NB4 (cell line): ENCODE results near the gene SHPK.

Source experiments
- CTCF ChIP-seq: IDR thresholded peaks from one replicate; pipeline ENCODE4 v1.5.1; 2012; ENCODE audit warnings: low read depth, low read length
- MYC ChIP-seq: IDR thresholded peaks from 2 replicates; pipeline ENCODE4 v1.6.1; 2011; ENCODE audit warnings: low read depth, low read length
- POLR2A ChIP-seq: IDR thresholded peaks from 2 replicates; pipeline ENCODE4 v1.6.1; 2011; ENCODE audit warnings: mild to moderate bottlenecking; ENCODE audit not compliant: insufficient read length; ENCODE audit errors: extremely low read depth
- TF ChIP-seq, protein P1 (sequence below): IDR thresholded peaks from 2 replicates; pipeline ENCODE4 v1.6.1; 2011; ENCODE audit warnings: low read depth, low read length

- TF ChIP-seq CTCF (no peak), POLR2A (no peak), MYC (no peak)
- TF ChIP-seq, protein P1, sequence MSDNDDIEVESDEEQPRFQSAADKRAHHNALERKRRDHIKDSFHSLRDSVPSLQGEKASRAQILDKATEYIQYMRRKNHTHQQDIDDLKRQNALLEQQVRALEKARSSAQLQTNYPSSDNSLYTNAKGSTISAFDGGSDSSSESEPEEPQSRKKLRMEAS = no peak
These were observed 22.1 kb upstream of the SHPK start for GRCh38 chr17:3657874-3658783.
